ENCODE results near the gene COLEC11. TPM values are rescaled to one million over a fixed set of nuclear protein-coding genes. Genes with fewer than 3 reads are reported as not detected.

COLEC11 gene
- total and polyA plus RNA-seq, 2 of the 13 experiments (the other 11 are each of a cell fraction or from before 2014, with no cell fraction given) = 1.5 to 3.0 TPM

GRCh38 chr2:3610881-3611505 is 16.1 kb downstream of the COLEC11 start:
- H3K4me1 ChIP-seq (ENCODE audit: insufficient read depth, low read length) = peaks cover 26% of the 10 kb centered on the region
- 80% methylated on average over 23 of the region's 23 CpGs for WGBS (ENCODE audit: low lambda C conversion rate)
- POLR2A ChIA-PET = no interaction called here

GRCh38 chr2:3611589-3611988 is 16.7 kb downstream of the COLEC11 start:
- no peak overlapping the region for H3K27ac ChIP-seq (ENCODE audit: extremely low read length, insufficient read depth, low read length)
- H3K4me2 ChIP-seq (ENCODE audit: low read depth, low read length) = no peak overlapping the region
- no peak overlapping the region for H3K4me3 ChIP-seq (replicated peaks in 1 of 3; ENCODE audit: insufficient read depth in 1 of 3, low read depth in 2 of 3, low read length in 3 of 3)
- ATAC-seq (no peak), FAIRE-seq (no peak), DNase-seq (ENCODE audit: low spot score) (no peak)
- H3K27me3 ChIP-seq (ENCODE audit: control insufficient read depth in 1 of 2, insufficient read depth in 2 of 2, low read length in 2 of 2) = peaks cover 2 to 8% of the 10 kb centered on the region in 2 experiments; a peak in 3 of 5 replicates
- H2AFZ ChIP-seq (ENCODE audit: low read length) = no peak overlapping the region
- peaks cover under 1% of the 10 kb centered on the region for H3K79me2 ChIP-seq (ENCODE audit: insufficient read depth, low read length)
- peaks cover 20% of the 10 kb centered on the region for H3K4me1 ChIP-seq (ENCODE audit: insufficient read depth, low read length)
- H4K20me1 ChIP-seq (ENCODE audit: insufficient read depth, low read length) = no peaks in the 10 kb centered on the region
- intact Hi-C loops (cut with micrococcal nuclease; ENCODE audit: unreplicated experiment) (no loop called here), in situ Hi-C loops (cut with HindIII; ENCODE audit: extremely low pct_ligation_motif_present, low pct_unique_long_range_greater_than_20kb) (no loop called here)
- no peaks in the 10 kb centered on the region for H3K36me3 ChIP-seq (replicated peaks in 1 of 2; ENCODE audit: control insufficient read depth in 1 of 2, insufficient read depth in 2 of 2, low read length in 2 of 2)
- peaks cover 6% of the 10 kb centered on the region; the same call in 1 of the 2 replicates for H3K9me3 ChIP-seq (ENCODE audit: low read length)
- BruUV-seq (replicated peaks) = no TSS peak
- 83% methylated on average over 11 of the region's 11 CpGs for WGBS (ENCODE audit: low lambda C conversion rate)
- ChIA-PET POLR2A (no interaction called here), CTCF (ENCODE audit: low intra/inter-chr PET ratio, low total read pairs) (no interaction called here)
- no peak overlapping the region for H3K9ac ChIP-seq (ENCODE audit: insufficient read depth, low read depth, low read length)
- TF ChIP-seq KLF9 (CRISPR knock-in tag; IDR thresholded peaks at IDR 0.05; ENCODE audit: low read depth) (no peak), NFYB (CRISPR knock-in tag; IDR thresholded peaks at IDR 0.05) (no peak), ZNF816 (CRISPR knock-in tag; IDR thresholded peaks at IDR 0.05; ENCODE audit: borderline replicate concordance) (no peak), DMTF1 (CRISPR knock-in tag; IDR thresholded peaks at IDR 0.05) (no peak), ZBTB10 (CRISPR knock-in tag; IDR thresholded peaks at IDR 0.05; ENCODE audit: borderline replicate concordance) (no peak), NCOA2 (CRISPR knock-in tag; IDR thresholded peaks at IDR 0.05) (no peak), DNMT1 (CRISPR knock-in tag; IDR thresholded peaks at IDR 0.05) (no peak), POLR2AphosphoS5 (IDR thresholded peaks at IDR 0.05; ENCODE audit: low read depth, low read length) (no peak)

More at GRCh38 chr2:3610881-3611505, 16.1 kb downstream of the COLEC11 start:
- FAIRE-seq = no peak
- CTCF ChIA-PET (ENCODE audit: low intra/inter-chr PET ratio, low total read pairs) = no interaction called here
- ATAC-seq = no peak
- H3K4me2 ChIP-seq (ENCODE audit: low read depth, low read length) = no peak overlapping the region
- no peaks in the 10 kb centered on the region for H4K20me1 ChIP-seq (ENCODE audit: insufficient read depth, low read length)
- no peaks in the 10 kb centered on the region for H3K36me3 ChIP-seq (replicated peaks in 1 of 2; ENCODE audit: control insufficient read depth in 1 of 2, insufficient read depth in 2 of 2, low read length in 2 of 2)
- in situ Hi-C loops (cut with HindIII; ENCODE audit: extremely low pct_ligation_motif_present, low pct_unique_long_range_greater_than_20kb) (no loop called here), intact Hi-C loops (cut with micrococcal nuclease; ENCODE audit: unreplicated experiment) (no loop called here)
- H3K9me3 ChIP-seq (ENCODE audit: low read length) = peaks cover 6% of the 10 kb centered on the region; the same call in 1 of the 2 replicates
- H2AFZ ChIP-seq (ENCODE audit: low read length) = no peak overlapping the region
- peaks cover 2 to 8% of the 10 kb centered on the region in 2 experiments; a peak in 3 of 5 replicates for H3K27me3 ChIP-seq (ENCODE audit: control insufficient read depth in 1 of 2, insufficient read depth in 2 of 2, low read length in 2 of 2)
- no peak for DNase-seq (ENCODE audit: low spot score)
- H3K79me2 ChIP-seq (ENCODE audit: insufficient read depth, low read length) = peaks cover 2% of the 10 kb centered on the region
- H3K4me3 ChIP-seq (replicated peaks in 1 of 3; ENCODE audit: insufficient read depth in 1 of 3, low read depth in 2 of 3, low read length in 3 of 3) = no peak overlapping the region
- no TSS peak for BruUV-seq (replicated peaks)
- TF ChIP-seq ZSCAN20 (CRISPR knock-in tag; IDR thresholded peaks at IDR 0.05; ENCODE audit: borderline replicate concordance) = no peak
- no peak for TF ChIP-seq ZSCAN22 (CRISPR knock-in tag; IDR thresholded peaks at IDR 0.05)
- TF ChIP-seq KDM4B (CRISPR knock-in tag; IDR thresholded peaks at IDR 0.05) = no peak
- no peak for TF ChIP-seq ETS1 (CRISPR knock-in tag; IDR thresholded peaks at IDR 0.05)
- no peak for TF ChIP-seq JUND (CRISPR knock-in tag; IDR thresholded peaks at IDR 0.05)
- TF ChIP-seq XBP1 (CRISPR knock-in tag; IDR thresholded peaks at IDR 0.05) = no peak
- no peak for TF ChIP-seq ZNF44 (CRISPR knock-in tag; IDR thresholded peaks at IDR 0.05)
- H3K27ac ChIP-seq (ENCODE audit: extremely low read length, insufficient read depth, low read length) = no peak overlapping the region
- no peak overlapping the region for H3K9ac ChIP-seq (ENCODE audit: insufficient read depth, low read depth, low read length)
